ENCODE results near the gene MRGPRX4.

- TF ChIP-seq POLR2A (IDR thresholded peaks at IDR 0.05) = no peak
- TF ChIP-seq CTCF (IDR thresholded peaks at IDR 0.05) = no peak
These were observed 36.4 kb downstream of the MRGPRX4 start for GRCh38 chr11:18209058-18209457.
